K562 (cell line): ENCODE results near the gene NOM1. TPM values are rescaled to one million over a fixed set of nuclear protein-coding genes. Genes with fewer than 3 reads are reported as not detected.

Experiments used
- ATAC-seq: fragments of 200-7000 bp; cut with Tn5 transposase; 3 replicates; pipeline ENCODE4 v1.9.1; 2020; ENCODE audit warnings: moderate library complexity
- BruUV-seq: library from RNA; stranded (reverse); fragments of 400-500 nt; replicated peaks from 2 replicates; lab custom pipeline; 2021; lab: Mats Ljungman, UMichigan
- CTCF ChIA-PET: fragments of 300-600 bp; formaldehyde crosslinking; extraction: SDS; loops from one replicate; lab custom pipeline; 2021; ENCODE audit warnings: low intra/inter-chr PET ratio; lab: Yijun Ruan, JAX
- POLR2A ChIA-PET: fragments of 300-600, 350-650 bp; sonication (Branson Sonifier 250); formaldehyde crosslinking; extraction: SDS; loops from one replicate; lab custom pipeline; 2021; ENCODE audit warnings: antibody characterized with exemption, inconsistent platforms; lab: Yijun Ruan, JAX
- DNase-seq, 4 experiments: peaks; one replicate each; pipeline versions ENCODE4 v3.0.0 to v3.0.0-alpha.2; 2011 to 2018; ENCODE audit warnings: low spot score in 3 of 4, mixed read lengths in 3 of 4; ENCODE audit errors: extremely low read depth in 1 of 4
- FAIRE-seq: peaks from 2 replicates; lab custom pipeline; 2011; peaks lifted over from hg19 to GRCh38; lab: Jason Lieb, UNC
- H2AFZ ChIP-seq: 2 replicates; pipeline ENCODE4 v1.6.0; 2011; ENCODE audit warnings: low read depth, low read length, control low read depth, inconsistent platforms
- H3K27ac ChIP-seq: fragments of 200-600 bp; 3 replicates; pipeline ENCODE4 v1.8.0; 2011; ENCODE audit warnings: low read depth, mild to moderate bottlenecking, control low read depth, inconsistent platforms, low read length, moderate library complexity, mixed read lengths; ENCODE audit errors: extremely low read depth
- H3K27me3 ChIP-seq, 2 experiments: fragments of 300-600 bp in 1 of 2; 2 replicates in 1 of 2; 3 replicates in 1 of 2; pipeline versions ENCODE4 v1.6.0 to v1.8.0; 2011; ENCODE audit warnings: inconsistent platforms in 2 of 2, low read length in 2 of 2, mild to moderate bottlenecking in 1 of 2, mixed read lengths in 1 of 2, moderate library complexity in 1 of 2; ENCODE audit not compliant: control insufficient read depth in 2 of 2, insufficient read depth in 2 of 2
- H3K36me3 ChIP-seq: fragments of 300-600 bp; 3 replicates; pipeline ENCODE4 v1.8.0; 2011; ENCODE audit warnings: mild to moderate bottlenecking, low read length, inconsistent platforms; ENCODE audit not compliant: control insufficient read depth, insufficient read depth
- H3K4me1 ChIP-seq, 2 experiments: fragments of 200-600 bp in 1 of 2; replicated peaks in 1 of 2; 2 replicates in 1 of 2; 3 replicates in 1 of 2; pipeline versions ENCODE4 v1.5.1 to v1.8.0; 2011; ENCODE audit warnings: inconsistent platforms in 2 of 2, low read length in 2 of 2, mild to moderate bottlenecking in 1 of 2, mixed read lengths in 1 of 2, moderate library complexity in 1 of 2; ENCODE audit not compliant: control insufficient read depth in 2 of 2, insufficient read depth in 2 of 2
- H3K4me2 ChIP-seq: 2 replicates; pipeline ENCODE4 v1.6.1; 2011; ENCODE audit warnings: low read length, control low read depth, inconsistent platforms, mixed read lengths; ENCODE audit not compliant: insufficient read depth
- H3K4me3 ChIP-seq: fragments of 200-600 bp; sonication (generic), shearing (Covaris generic); 2 replicates; pipeline ENCODE4 v1.5.1; 2016; ENCODE audit warnings: control low read depth, inconsistent platforms
- H3K79me2 ChIP-seq: fragments of 200-600 bp; 3 replicates; pipeline ENCODE4 v1.8.0; 2011; ENCODE audit warnings: low read length, inconsistent platforms; ENCODE audit not compliant: control insufficient read depth, insufficient read depth
- H3K9ac ChIP-seq, 2 experiments: 2 replicates each; pipeline versions ENCODE4 v1.6.0 to v1.6.1; 2011; ENCODE audit warnings: low read depth in 2 of 2, low read length in 2 of 2, control low read depth in 1 of 2, inconsistent platforms in 1 of 2, mild to moderate bottlenecking in 1 of 2, mixed read lengths in 1 of 2; ENCODE audit not compliant: insufficient read depth in 1 of 2
- H3K9me1 ChIP-seq: one replicate; pipeline ENCODE4 v1.6.0; 2011; ENCODE audit warnings: inconsistent platforms, mild to moderate bottlenecking, low read length, moderate library complexity; ENCODE audit not compliant: control insufficient read depth, insufficient read depth
- H3K9me3 ChIP-seq: replicated peaks from 2 replicates; pipeline ENCODE4 v1.5.1; 2011; ENCODE audit warnings: low read depth, low read length, inconsistent platforms; ENCODE audit not compliant: control insufficient read depth, insufficient read depth
- H4K20me1 ChIP-seq: replicated peaks from 2 replicates; pipeline ENCODE4 v1.6.1; 2011; ENCODE audit warnings: low read length, inconsistent platforms, mixed read lengths; ENCODE audit not compliant: control insufficient read depth, insufficient read depth
- NONO ChIP-seq, 2 experiments: fragments of 200-400 bp in 1 of 2; fragments of 450-650 bp in 1 of 2; formaldehyde crosslinking in 1 of 2; IDR thresholded peaks; 2 replicates each; pipeline ENCODE4 v1.6.1; 2017; ENCODE audit warnings: low read depth in 2 of 2, mild to moderate bottlenecking in 2 of 2, moderate library complexity in 2 of 2, low read length in 1 of 2
- TFAP4 ChIP-seq: sonication (generic); formaldehyde crosslinking; IDR thresholded peaks from 2 replicates; pipeline ENCODE4 v1.8.0; 2022; ENCODE audit warnings: missing genetic modification reagents, mild to moderate bottlenecking, moderate library complexity, borderline replicate concordance
- ZNF239 ChIP-seq: fragments of 250-450 bp; sonication (Bioruptor Pico); IDR thresholded peaks from 2 replicates; pipeline ENCODE4 v1.4.0; 2020; ENCODE audit warnings: mild to moderate bottlenecking
- WGBS: fragments of 100-300 bp; shearing (Covaris generic); methylation state at CpG from one replicate; pipeline ENCODE4 v1.1.6; 2016; ENCODE audit warnings: low coverage, mixed read lengths; ENCODE audit not compliant: insufficient coverage; ENCODE audit errors: missing lambda C conversion rate; 5-methylcytosine and 5-hydroxymethylcytosine counted together
- in situ Hi-C: fragments of 300-500 bp; cut with MboI; formaldehyde crosslinking; loops from 4 replicates; pipeline ENCODE4 v1.15.0; 2018; ENCODE audit warnings: inconsistent platforms, mixed read lengths
- intact Hi-C: fragments of 100-400 bp; cut with micrococcal nuclease; formaldehyde crosslinking; loops from 2 replicates; pipeline ENCODE4 v1.14.2; 2022
- polyA plus RNA-seq, 8 experiments: library from polyadenylated mRNA; depleted of rRNA in 4 of 8; stranded (reverse) in 5 of 8; unstranded in 3 of 8; fragments of >200 nt; fragmentation: Nextera tagmentation in 2 of 8; fragmentation: Illumina TruSeq in 1 of 8; extraction: Ambion mirVana in 2 of 8; extraction: Trizol in 1 of 8; gene quantifications; 2 replicates each; pipeline versions ENCODE4 v1.2.1 to v1.2.3, GENCODE V29; 2011 to 2014; ENCODE audit warnings: inconsistent platforms in 1 of 8, missing spikeins in 1 of 8
- total RNA-seq, 7 experiments: library from RNA; depleted of rRNA in 6 of 7; stranded (reverse); fragments of >200 nt in 6 of 7; fragmentation: Illumina TruSeq in 2 of 7; extraction: Trizol in 2 of 7; gene quantifications; 2 replicates each; pipeline versions ENCODE4 v1.2.1 to v1.2.3, GENCODE V29; 2011 to 2021; ENCODE audit warnings: low replicate concordance in 1 of 7

Gene NOM1
- total and polyA plus RNA-seq, 9 of the 15 experiments (the other 6 are each of a cell fraction or from before 2014, with no cell fraction given), result 6.8 to 47.3 (median 37.4) TPM

GRCh38 chr7:157013602-157014549, 64.4 kb downstream of the NOM1 start:
- H3K4me3 ChIP-seq, result no peak overlapping the region
- no peak overlapping the region for H3K4me2 ChIP-seq
- no peak for DNase-seq
- H3K27me3 ChIP-seq, result peaks cover 44 to 80% of the 10 kb centered on the region in 2 experiments
- H3K9me3 ChIP-seq, result no peaks in the 10 kb centered on the region
- intact Hi-C loops, result no loop called here
- H3K9me1 ChIP-seq, result no peaks in the 10 kb centered on the region
- H3K79me2 ChIP-seq, result no peaks in the 10 kb centered on the region
- ChIA-PET CTCF (no interaction called here), POLR2A (interaction anchor here (0.6 to 1.5 kb wide), 8 partner anchors 8 to 1574 kb away, joined by 3 to 8 read pairs (median 3); partner anchors contain the start of gene PTPRN2)
- TF ChIP-seq NONO (IDR thresholded peaks at IDR 0.05; ENCODE audit: low read depth in 2 of 2, low read length in 1 of 2), result no peak
- peak; percentile 43; the same call in 1 of the 2 replicates for TF ChIP-seq TFAP4 (CRISPR knock-in tag)
- peak; percentile 90 for TF ChIP-seq ZNF239 (CRISPR knock-in tag)
- no peaks in the 10 kb centered on the region for H4K20me1 ChIP-seq
- 14% methylated on average over 13 of the region's 13 CpGs for WGBS
- no peak overlapping the region for H2AFZ ChIP-seq
- no peak for ATAC-seq
- H3K36me3 ChIP-seq, result no peaks in the 10 kb centered on the region
- peaks cover 4 to 40% of the 10 kb centered on the region in 2 experiments; a peak in 4 of 5 replicates for H3K4me1 ChIP-seq
- in situ Hi-C loops, result no loop called here
- H3K9ac ChIP-seq, result no peak overlapping the region
- FAIRE-seq, result peak; percentile 15
- H3K27ac ChIP-seq, result no peak overlapping the region
- no TSS peak for BruUV-seq
